D721Med (cell line): Measurements from ENCODE around the gene SBNO2.

ENCODE experiments used
- DNase-seq: peaks from one replicate; pipeline ENCODE4 v3.0.0; 2011; ENCODE audit warnings: low spot score; ENCODE audit not compliant: insufficient read length
- FAIRE-seq: peaks from 2 replicates; lab custom pipeline; 2011; peaks lifted over from hg19 to GRCh38; lab: Jason Lieb, UNC
- TF ChIP-seq, protein P1 (sequence below): IDR thresholded peaks from 2 replicates; pipeline ENCODE4 v1.5.1; 2012; ENCODE audit warnings: mild to moderate bottlenecking, control low read depth; ENCODE audit not compliant: insufficient read depth; ENCODE audit errors: missing control alignments

Gene SBNO2

DNA sequence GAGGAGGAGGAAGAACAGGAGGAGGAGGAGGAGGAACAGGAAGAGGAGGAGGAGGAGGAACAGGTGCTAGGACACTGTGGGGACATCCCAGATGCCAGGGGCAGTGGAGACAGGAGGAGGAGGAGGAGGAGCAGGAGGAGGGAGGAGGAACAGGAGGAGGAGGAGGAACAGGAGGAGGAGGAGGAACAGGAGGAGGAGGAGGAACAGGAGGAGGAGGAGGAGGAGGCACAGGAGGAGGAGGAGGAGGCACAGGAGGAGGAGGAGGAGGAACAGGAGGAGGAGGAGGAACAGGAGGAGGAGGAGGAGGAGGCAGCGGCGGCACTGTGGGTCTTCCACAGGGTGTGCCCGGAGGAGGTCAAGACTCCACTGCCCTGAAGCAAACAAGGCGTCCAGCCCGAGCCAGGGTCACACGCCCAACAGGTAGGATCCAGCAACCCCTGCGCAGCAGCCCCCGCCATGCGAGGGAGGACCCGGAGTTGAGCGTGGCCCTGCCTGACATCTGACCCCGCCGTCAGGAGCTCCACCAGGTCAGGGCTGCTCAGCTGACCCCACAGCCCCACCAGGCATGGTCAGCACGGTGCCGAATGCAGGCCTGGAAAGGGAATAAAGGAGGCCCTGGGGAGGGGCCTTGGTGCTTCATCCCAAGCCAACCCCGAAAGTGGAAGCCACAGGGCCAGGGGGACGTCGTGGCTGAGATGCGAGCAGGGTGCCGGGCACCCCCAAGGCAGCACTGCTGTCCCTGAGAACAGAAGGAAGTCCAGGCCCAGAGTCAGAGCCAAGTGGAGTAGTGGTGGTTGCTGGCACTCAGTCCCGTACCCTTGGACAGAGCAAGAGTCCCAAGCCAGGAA lies 9.2 kb downstream of the SBNO2 start:
- no peak for FAIRE-seq
- DNase-seq = no peak
- TF ChIP-seq, protein P1, sequence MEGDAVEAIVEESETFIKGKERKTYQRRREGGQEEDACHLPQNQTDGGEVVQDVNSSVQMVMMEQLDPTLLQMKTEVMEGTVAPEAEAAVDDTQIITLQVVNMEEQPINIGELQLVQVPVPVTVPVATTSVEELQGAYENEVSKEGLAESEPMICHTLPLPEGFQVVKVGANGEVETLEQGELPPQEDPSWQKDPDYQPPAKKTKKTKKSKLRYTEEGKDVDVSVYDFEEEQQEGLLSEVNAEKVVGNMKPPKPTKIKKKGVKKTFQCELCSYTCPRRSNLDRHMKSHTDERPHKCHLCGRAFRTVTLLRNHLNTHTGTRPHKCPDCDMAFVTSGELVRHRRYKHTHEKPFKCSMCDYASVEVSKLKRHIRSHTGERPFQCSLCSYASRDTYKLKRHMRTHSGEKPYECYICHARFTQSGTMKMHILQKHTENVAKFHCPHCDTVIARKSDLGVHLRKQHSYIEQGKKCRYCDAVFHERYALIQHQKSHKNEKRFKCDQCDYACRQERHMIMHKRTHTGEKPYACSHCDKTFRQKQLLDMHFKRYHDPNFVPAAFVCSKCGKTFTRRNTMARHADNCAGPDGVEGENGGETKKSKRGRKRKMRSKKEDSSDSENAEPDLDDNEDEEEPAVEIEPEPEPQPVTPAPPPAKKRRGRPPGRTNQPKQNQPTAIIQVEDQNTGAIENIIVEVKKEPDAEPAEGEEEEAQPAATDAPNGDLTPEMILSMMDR = no peak

DNA sequence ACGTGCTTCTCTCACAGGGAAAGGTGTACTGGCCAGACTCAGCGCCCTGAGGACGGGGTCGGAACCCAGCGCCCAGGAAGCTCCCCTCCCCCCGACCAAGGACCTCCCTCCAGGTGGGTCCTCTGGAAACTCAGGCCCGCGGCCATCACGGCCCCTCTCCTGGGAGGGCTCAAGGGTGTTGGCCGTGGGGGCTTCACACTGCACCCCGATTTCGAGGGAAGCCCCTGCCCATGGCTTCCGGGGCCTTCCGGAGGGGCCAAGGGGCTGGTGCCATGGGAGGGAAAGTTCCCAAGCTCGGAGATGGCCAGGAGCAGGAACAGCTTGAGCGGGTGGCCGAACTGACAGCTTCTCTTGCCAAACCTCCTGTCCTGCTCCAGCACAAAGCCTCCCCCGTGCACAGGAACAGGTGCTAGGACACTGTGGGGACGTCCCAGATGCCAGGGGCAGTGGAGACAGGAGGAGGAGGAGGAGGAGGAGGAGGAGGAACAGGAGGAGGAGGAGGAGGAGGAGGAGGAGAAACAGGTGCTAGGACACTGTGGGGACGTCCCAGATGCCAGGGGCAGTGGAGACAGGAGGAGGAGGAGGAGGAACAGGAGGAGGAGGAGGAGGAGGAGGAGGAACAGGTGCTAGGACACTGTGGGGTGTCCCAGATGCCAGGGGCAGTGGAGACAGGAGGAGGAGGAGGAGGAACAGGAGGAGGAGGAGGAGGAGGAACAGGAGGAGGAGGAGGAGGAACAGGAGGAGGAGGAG lies 10.0 kb downstream of the SBNO2 start:
- FAIRE-seq = no peak
- DNase-seq = no peak
- TF ChIP-seq, protein P1 = no peak

DNA sequence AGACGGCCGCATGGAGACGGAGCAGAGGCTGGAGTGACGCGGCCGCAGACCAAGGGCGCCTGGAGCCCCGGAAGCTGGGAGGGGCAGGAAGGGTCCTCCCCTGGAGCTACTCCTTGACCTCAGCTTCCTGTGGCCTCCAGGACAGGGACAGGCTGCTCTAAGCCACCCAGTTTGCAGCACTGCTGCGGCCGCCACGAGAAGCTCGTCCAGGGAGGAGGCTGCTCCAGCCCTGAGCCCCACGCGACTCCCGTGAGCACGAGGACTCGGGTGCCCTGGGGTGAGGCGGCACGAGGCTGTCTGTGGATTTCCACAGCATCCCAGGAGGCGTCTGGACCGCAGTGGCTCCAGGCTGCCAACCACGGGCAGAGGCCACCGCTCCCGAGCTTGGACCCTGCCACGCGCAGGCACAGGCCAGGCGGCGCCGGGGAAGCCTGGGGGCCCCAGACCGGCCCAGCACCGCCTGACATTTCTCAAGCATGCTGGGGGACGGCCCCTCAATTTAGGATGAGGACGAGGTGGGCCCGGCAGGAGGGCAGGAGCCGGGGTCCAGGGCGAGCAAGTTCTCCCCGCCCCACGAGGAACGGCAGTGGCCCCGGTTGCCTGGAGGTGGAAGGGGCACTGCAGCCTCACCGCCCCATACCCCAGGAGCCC lies 10.7 kb downstream of the SBNO2 start:
- DNase-seq (no peak), FAIRE-seq (no peak)
- TF ChIP-seq, protein P1 = no peak

DNA sequence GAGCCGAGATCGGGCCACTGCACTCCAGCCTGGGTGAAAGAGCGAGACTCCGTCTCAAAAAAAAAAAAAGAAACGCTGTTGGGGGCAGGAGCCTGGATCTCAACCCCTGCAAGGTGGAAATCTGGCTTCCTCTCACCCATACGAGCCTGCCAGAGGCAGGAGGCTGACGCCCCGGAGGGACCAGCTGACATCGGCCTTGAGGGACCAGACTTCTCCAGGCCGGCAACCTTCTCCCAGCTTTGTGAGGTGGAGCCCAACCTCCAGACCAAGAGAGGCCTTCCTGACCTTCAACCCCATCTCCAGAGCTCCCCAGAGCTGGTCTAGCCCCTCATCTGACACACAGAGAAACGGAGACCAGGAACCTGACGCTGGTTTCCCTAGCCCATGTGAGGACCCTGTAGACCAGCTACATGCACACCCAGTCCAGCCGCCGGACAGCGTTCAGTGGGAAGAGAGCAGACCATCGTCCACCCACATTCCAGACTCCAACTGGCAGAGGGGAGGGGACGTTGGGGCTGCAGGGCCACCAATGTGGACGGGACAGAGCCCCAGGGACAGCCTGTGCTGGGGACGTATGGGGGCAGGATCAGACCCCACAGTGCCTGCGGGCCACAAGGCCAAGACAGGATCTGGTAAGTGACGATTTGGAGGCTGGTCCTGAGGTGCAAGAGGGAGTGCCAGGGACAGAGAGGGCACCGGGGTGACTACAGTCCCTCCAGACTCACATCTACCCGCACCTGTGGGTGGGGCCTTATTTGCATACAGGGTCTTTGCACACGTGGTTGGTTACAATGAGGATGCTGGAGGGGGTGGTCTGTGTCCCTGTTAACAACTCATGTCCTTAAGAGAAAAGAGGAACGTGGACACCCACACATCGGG lies 11.4 kb downstream of the SBNO2 start:
- TF ChIP-seq, protein P1 = no peak
- no peak for FAIRE-seq
- no peak for DNase-seq

DNA sequence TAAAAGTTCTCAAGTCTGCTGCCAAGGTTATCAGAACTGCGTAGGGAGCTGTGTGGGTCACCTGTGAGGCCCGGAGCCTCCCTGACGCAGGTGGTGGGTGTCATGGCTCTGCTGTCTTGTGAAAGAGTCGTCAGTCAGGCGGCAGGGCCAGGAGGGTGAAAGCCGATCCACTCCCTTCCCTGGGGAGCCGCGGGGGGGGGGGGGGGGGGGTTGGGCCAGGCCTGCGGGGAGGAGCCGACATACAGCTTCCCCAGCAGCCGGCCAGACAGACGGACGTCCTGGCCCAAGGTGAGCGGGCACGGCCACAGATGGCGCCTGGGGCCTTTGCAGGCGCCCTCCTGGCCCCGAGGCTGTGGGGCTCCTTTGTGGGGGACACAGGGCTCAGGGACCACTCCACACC lies 12.4 kb downstream of the SBNO2 start:
- TF ChIP-seq, protein P1 = no peak
- FAIRE-seq = no peak
- peak; percentile 90 for DNase-seq

DNA sequence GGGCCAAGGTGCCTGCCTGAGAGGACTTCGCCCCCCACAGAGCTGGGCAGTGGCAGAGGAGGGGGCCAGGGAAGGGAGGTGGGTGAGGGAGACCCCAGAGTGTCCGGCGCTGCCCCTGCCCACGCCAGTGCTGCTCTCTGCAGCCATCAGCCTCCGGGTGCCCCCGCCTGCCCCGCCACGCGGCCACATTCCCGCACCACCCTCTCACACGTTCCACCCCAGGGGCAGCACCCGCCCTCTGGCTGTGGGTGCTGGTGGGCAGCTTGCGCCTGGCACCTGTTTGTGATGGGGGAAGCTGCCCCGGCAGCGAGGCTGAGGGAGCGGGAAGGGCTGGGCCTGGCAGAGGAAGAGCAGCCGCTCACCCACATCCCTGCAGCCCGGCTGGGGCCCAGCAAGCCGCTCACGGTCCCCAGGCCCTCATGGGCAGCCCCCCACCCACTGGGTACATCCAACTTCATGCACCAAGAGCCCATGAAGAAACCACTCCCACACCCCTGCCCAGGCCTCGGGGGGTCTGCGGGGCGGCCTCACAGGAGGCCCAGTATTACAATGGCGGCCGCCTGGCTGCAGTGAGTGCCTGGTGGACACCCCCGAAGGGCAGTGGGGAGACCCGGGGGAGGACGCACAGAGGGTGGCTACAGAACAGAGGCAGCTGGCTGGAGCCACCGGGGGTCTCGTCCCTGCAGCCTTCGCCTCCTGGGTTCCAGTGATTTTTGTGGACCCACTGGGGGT lies 14.0 kb downstream of the SBNO2 start:
- TF ChIP-seq, protein P1 = no peak
- FAIRE-seq = no peak
- DNase-seq = no peak
